D721Med (cell line): ENCODE measurements around the gene NFATC2.

Source experiments
- DNase-seq: peaks from one replicate; pipeline ENCODE4 v3.0.0; 2011; ENCODE audit warnings: low spot score; ENCODE audit not compliant: insufficient read length
- FAIRE-seq: peaks from 2 replicates; lab custom pipeline; 2011; peaks lifted over from hg19 to GRCh38; lab: Jason Lieb, UNC
- CTCF ChIP-seq: IDR thresholded peaks from 2 replicates; pipeline ENCODE4 v1.5.1; 2012; ENCODE audit warnings: mild to moderate bottlenecking, control low read depth; ENCODE audit not compliant: insufficient read depth; ENCODE audit errors: missing control alignments

NFATC2 gene

DNA sequence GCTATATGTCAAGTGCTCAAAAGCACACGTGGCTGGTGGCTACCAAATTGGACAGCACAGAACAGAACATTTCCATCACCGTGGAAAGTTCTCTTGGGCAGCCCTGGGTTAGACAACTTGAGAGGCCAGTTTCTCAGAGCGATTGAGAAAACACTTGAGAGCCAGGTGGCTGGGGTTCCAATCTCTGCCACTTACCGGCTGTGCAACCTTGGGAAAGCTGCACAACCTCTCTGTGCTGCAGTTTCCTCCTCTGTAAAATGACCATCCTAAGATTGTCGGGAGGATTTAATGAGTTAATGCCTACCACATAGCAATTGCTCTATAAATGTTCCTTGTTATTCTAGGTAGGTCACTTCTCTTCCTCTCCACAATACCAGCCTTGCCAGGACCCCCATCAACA is 25.1 kb upstream of the NFATC2 start:
- FAIRE-seq, result no peak
- no peak for TF ChIP-seq CTCF
- no peak for DNase-seq

DNA sequence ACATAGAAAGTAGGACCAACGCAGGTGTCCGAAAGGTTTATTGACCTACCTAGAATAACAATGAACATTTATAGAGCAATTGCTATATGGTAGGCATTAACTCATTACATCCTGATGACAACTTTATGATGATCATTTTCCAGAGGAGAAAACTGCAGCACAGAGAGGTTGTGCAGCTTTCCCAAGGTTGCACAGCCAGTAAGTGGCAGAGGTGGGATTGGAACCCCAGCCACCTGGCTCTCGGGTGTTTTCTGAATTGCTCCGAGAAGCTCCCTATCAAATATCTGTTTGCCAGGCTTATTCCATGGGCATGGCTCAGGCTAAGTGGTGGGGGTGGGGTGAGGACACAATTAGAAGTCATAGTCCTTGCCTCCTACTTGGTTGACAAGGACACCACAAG is 24.1 kb upstream of the NFATC2 start:
- no peak for TF ChIP-seq CTCF
- DNase-seq (no peak), FAIRE-seq (no peak)

DNA sequence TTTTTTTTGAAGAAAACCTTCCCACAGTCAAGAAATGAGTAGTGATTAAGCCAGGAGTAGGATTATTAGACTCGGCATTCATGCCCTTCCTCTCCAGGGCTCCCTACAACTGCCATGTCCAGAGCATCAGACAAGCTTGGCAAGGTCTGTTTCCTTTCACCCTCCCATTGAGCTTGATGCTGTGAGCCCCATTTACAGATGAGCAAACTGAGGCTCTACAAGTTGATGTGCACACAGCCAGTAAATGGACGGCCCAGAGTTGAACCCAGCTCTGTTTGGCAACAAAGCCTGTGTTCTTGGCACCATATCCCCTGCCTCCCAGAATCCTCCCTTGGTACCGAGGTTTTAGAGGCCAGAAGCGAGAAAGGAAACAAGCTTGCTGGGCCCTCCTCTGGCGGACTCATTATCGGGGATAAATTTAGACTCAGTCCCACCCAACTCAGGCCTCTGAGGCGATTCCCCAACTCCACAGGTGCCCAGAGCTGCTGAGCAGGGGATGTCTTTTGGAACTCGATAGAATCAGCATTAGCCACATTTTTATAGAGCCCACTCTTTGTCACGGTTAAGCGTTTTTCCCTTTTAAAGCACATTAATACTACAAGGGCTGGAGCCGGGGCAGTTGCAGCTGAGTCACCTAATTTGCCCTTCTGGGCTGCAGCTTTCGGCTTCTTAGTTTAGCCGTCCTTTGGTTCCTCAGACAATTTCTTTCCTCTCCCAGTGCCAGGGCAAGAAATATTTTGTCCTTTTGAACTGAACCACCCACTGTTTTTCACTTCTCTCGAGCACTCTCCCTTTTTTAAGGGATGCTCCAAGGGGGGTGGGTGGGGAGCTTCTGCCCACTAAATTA is 23.0 kb upstream of the NFATC2 start:
- DNase-seq, result no peak
- no peak for FAIRE-seq
- no peak for TF ChIP-seq CTCF

- no peak for FAIRE-seq
- no peak for TF ChIP-seq CTCF
- no peak for DNase-seq
Observed at GRCh38 chr20:51563486-51564332, 21.2 kb upstream of the NFATC2 start.

DNA sequence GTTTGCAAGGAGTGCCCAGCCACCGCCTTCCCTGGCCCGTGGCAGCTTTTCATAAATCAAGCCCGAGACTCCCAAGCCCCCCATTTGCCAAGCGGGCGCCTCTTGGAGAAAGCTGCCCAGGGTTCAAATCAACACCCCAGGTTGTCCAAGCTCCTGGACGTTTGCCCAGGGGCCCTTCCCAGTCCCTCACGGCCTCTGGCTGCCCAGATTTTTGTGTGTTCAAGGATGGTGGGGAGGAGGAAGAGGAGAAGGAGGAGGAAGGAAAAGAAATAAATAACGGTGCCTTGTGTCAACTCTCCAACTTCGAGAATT is 20.6 kb upstream of the NFATC2 start:
- FAIRE-seq (no peak), DNase-seq (no peak)
- TF ChIP-seq CTCF, result no peak

DNA sequence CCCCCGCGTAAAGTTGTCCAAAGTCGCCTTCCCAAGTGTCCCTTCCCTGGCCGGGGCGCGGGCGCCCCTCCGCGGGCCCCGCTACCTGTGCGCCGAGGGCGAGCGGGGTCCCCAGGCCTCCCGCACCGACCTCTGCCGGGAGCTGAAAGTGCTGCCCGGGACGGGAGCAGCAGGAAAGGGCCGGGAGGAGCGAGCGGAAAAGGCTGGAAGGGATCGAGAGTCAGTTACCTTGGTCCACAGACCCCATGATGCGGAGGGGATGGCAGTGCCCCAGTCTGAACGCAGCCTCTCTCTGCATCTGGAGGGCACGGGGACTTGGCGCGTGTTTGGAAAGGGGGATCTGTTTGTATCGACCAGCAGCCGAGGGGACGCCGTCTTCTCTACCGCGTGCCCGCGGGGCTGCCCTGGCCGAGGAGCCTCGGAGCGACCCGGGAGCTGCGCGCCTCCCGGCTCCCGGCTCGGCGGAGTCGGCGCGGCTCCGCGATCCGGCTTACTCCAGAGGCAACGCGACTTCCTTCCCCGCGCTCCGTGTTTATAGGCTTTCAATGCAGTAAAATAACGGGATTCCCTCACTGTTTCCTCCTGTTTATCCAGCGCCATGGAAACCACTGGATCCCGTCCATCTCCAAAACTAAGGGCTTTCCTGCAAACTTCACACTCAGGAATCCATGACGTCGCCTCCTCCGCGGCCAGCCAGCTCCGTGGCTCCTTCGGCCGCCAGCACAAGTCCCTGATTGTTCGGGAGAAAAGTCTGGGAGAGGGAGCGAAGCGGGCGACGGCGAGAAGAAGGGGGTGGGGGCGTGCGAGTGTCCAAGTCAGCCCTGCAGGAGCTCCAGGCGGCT is 20.0 kb upstream of the NFATC2 start:
- FAIRE-seq (no peak), DNase-seq (no peak)
- no peak for TF ChIP-seq CTCF
